ENCODE data around the gene GSTT4.
"Not testable (repeated sequence)": the region's sequence is repeated elsewhere in the genome, so short reads cannot be mapped to it uniquely, and the experiment has no call there.

The GSTT4 gene

DNA sequence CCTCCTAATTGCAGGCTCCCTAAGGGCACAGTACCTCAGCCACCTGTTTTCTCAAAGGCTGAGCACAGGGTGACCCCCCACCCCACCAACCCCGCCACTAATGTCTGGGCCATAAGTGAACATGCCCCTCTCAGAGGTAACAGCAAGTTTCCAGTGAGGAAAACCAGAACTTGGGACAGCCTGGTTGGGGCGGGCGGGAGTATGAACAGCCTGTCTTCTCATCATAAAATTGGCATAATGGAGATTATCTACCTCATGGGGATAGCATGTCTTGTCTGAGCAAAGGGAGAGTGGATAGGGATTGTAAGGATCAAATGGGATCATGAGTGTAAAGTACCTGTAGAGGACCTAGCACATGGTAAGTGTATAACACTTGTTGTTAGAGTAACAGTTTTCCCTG, 33.3 kb downstream of the GSTT4 start:
- H3K4me3 ChIP-seq (ENCODE audit: low read depth, low read length); in situ Hi-C loops (cut with HindIII; ENCODE audit: low pct_ligation_motif_present, low sequenced_read_pairs); DNase-seq; H3K27me3 ChIP-seq (replicated peaks); H3K27ac ChIP-seq: not testable (repeated sequence)
- H3K36me3 ChIP-seq (replicated peaks) = peaks cover 19% of the 10 kb centered on the region

- Histone ChIP-seq H3K27me3 (replicated peaks) (no peaks in the 10 kb centered on the region), H3K4me3 (ENCODE audit: low read depth, low read length) (no peak overlapping the region), H3K27ac (no peak overlapping the region), H3K36me3 (replicated peaks) (peaks cover 19% of the 10 kb centered on the region)
- in situ Hi-C loops (cut with HindIII; ENCODE audit: low pct_ligation_motif_present, low sequenced_read_pairs) = no loop called here
- TF ChIP-seq CTCF (IDR thresholded peaks at IDR 0.05; ENCODE audit: low read depth, low read length, missing control alignments) = no peak
- DNase-seq = no peak
These were observed 34.3 kb downstream of the GSTT4 start for GRCh38 chr22:23970816-23971486.

- in situ Hi-C loops (cut with HindIII; ENCODE audit: low pct_ligation_motif_present, low sequenced_read_pairs) = no loop called here
- Histone ChIP-seq H3K27ac (no peak overlapping the region), H3K27me3 (replicated peaks) (no peaks in the 10 kb centered on the region), H3K4me3 (ENCODE audit: low read depth, low read length) (no peak overlapping the region), H3K36me3 (replicated peaks) (peaks cover 19% of the 10 kb centered on the region)
- TF ChIP-seq CTCF (IDR thresholded peaks at IDR 0.05; ENCODE audit: low read depth, low read length, missing control alignments) = no peak
- DNase-seq = no peak
These were observed 35.0 kb downstream of the GSTT4 start for GRCh38 chr22:23970201-23970641.

GRCh38 chr22:23969071-23969470, 36.2 kb downstream of the GSTT4 start:
- H3K27ac ChIP-seq = no peak overlapping the region
- TF ChIP-seq CTCF (IDR thresholded peaks at IDR 0.05; ENCODE audit: low read depth, low read length, missing control alignments) = no peak
- in situ Hi-C loops (cut with HindIII; ENCODE audit: low pct_ligation_motif_present, low sequenced_read_pairs) = no loop called here

GRCh38 chr22:23966568-23966967, 38.7 kb downstream of the GSTT4 start, which contains the start of gene DDTL:
TSS of gene DDTL (plus strand) at chr22:23966888. CDS start at chr22:23966915, 27 bp downstream.
- H3K27ac ChIP-seq; H3K27me3 ChIP-seq (replicated peaks); DNase-seq; H3K4me3 ChIP-seq (ENCODE audit: low read depth, low read length); in situ Hi-C loops (cut with HindIII; ENCODE audit: low pct_ligation_motif_present, low sequenced_read_pairs): not testable (repeated sequence)
- peaks cover 16% of the 10 kb centered on the region for H3K36me3 ChIP-seq (replicated peaks)

More at GRCh38 chr22:23969071-23969470, 36.2 kb downstream of the GSTT4 start:
- DNase-seq = no peak
- Histone ChIP-seq H3K36me3 (replicated peaks) (peaks cover 19% of the 10 kb centered on the region), H3K4me3 (ENCODE audit: low read depth, low read length) (no peak overlapping the region), H3K27me3 (replicated peaks) (no peaks in the 10 kb centered on the region)

GRCh38 chr22:23966094-23966493, 39.2 kb downstream of the GSTT4 start:
- H3K27me3 ChIP-seq (replicated peaks); in situ Hi-C loops (cut with HindIII; ENCODE audit: low pct_ligation_motif_present, low sequenced_read_pairs); DNase-seq; H3K27ac ChIP-seq; H3K4me3 ChIP-seq (ENCODE audit: low read depth, low read length): not testable (repeated sequence)
- H3K36me3 ChIP-seq (replicated peaks) = peaks cover 11% of the 10 kb centered on the region

- H3K36me3 ChIP-seq (replicated peaks); H3K27me3 ChIP-seq (replicated peaks); H3K27ac ChIP-seq; in situ Hi-C loops (cut with HindIII; ENCODE audit: low pct_ligation_motif_present, low sequenced_read_pairs); DNase-seq: not testable (repeated sequence)
- peak within 1 kb of the TSS; percentile 27 for H3K4me3 ChIP-seq (ENCODE audit: low read depth, low read length)
These were observed 44.0 kb downstream of the GSTT4 start, which contains the start of gene GSTT2B for GRCh38 chr22:23961084-23961771. TSS of gene GSTT2B (minus strand) at chr22:23961195. CDS start at chr22:23961131, 64 bp downstream.
